ENCODE data around the gene FOXF1. TPM values are rescaled to one million over a fixed set of nuclear protein-coding genes. Genes with fewer than 3 reads are reported as not detected.

FOXF1 gene
- total and polyA plus RNA-seq, 2 of the 13 experiments (the other 11 are each of a cell fraction or from before 2014, with no cell fraction given): not detected

DNA sequence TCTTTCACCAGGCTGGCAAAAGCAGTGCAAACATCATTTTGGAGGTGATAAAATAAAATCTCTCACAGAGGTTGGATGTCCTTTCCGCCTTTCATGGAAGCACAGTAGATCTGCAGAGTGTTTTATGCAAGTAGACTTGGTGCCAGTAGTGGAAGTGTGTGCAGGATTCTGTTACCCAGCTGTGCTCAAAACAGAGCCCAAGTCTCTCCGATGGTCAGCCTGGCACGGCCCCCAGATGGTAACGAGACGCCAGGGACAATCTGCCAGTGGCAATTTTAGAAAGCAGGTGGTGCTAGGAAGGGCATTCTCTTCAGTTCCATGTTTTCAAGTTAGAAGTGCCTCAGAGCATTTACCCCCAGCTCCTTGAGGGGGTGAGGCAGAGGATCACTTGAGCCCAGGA, 46.2 kb downstream of the FOXF1 start:
- POLR2A ChIA-PET: no interaction called here
- ATAC-seq (no peak), DNase-seq (ENCODE audit: low spot score) (no peak), FAIRE-seq (no peak)
- Histone ChIP-seq H3K4me3 (replicated peaks in 1 of 3; ENCODE audit: insufficient read depth in 1 of 3, low read depth in 2 of 3, low read length in 3 of 3) (no peak overlapping the region), H3K27me3 (ENCODE audit: control insufficient read depth in 1 of 2, insufficient read depth in 2 of 2, low read length in 2 of 2) (peaks cover 0 to 11% of the 10 kb centered on the region in 2 experiments; a peak in 2 of 5 replicates), H3K36me3 (replicated peaks in 1 of 2; ENCODE audit: control insufficient read depth in 1 of 2, insufficient read depth in 2 of 2, low read length in 2 of 2) (peaks cover 0 to 7% of the 10 kb centered on the region in 2 experiments; a peak in 1 of 5 replicates), H4K20me1 (ENCODE audit: insufficient read depth, low read length) (no peaks in the 10 kb centered on the region), H3K4me1 (ENCODE audit: insufficient read depth, low read length) (peaks cover 15% of the 10 kb centered on the region), H3K79me2 (ENCODE audit: insufficient read depth, low read length) (peaks cover 9% of the 10 kb centered on the region), H3K27ac (ENCODE audit: extremely low read length, insufficient read depth, low read length) (no peak overlapping the region), H3K9me3 (ENCODE audit: low read length) (no peaks in the 10 kb centered on the region), H2AFZ (ENCODE audit: low read length) (no peak overlapping the region), H3K4me2 (ENCODE audit: low read depth, low read length) (no peak overlapping the region), H3K9ac (ENCODE audit: insufficient read depth, low read depth, low read length) (no peak overlapping the region)
- 58% methylated on average over 5 of the region's 5 CpGs for WGBS (ENCODE audit: low lambda C conversion rate)
- TF ChIP-seq, protein P1, sequence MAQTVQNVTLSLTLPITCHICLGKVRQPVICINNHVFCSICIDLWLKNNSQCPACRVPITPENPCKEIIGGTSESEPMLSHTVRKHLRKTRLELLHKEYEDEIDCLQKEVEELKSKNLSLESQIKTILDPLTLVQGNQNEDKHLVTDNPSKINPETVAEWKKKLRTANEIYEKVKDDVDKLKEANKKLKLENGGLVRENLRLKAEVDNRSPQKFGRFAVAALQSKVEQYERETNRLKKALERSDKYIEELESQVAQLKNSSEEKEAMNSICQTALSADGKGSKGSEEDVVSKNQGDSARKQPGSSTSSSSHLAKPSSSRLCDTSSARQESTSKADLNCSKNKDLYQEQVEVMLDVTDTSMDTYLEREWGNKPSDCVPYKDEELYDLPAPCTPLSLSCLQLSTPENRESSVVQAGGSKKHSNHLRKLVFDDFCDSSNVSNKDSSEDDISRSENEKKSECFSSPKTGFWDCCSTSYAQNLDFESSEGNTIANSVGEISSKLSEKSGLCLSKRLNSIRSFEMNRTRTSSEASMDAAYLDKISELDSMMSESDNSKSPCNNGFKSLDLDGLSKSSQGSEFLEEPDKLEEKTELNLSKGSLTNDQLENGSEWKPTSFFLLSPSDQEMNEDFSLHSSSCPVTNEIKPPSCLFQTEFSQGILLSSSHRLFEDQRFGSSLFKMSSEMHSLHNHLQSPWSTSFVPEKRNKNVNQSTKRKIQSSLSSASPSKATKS (CRISPR knock-in tag; IDR thresholded peaks at IDR 0.05): no peak
- TF ChIP-seq NKX3-1 (CRISPR knock-in tag; IDR thresholded peaks at IDR 0.05): no peak
- TF ChIP-seq NFRKB (IDR thresholded peaks at IDR 0.05): no peak
- no peak for TF ChIP-seq ZFP36L2 (CRISPR knock-in tag; IDR thresholded peaks at IDR 0.05)
- TF ChIP-seq ZNF460 (CRISPR knock-in tag; IDR thresholded peaks at IDR 0.05; ENCODE audit: borderline replicate concordance): no peak
- TF ChIP-seq PLRG1 (conservative IDR thresholded peaks at IDR 0.05): no peak
- no peak for TF ChIP-seq MEIS2 (CRISPR knock-in tag; IDR thresholded peaks at IDR 0.05)
- TF ChIP-seq, protein P2, sequence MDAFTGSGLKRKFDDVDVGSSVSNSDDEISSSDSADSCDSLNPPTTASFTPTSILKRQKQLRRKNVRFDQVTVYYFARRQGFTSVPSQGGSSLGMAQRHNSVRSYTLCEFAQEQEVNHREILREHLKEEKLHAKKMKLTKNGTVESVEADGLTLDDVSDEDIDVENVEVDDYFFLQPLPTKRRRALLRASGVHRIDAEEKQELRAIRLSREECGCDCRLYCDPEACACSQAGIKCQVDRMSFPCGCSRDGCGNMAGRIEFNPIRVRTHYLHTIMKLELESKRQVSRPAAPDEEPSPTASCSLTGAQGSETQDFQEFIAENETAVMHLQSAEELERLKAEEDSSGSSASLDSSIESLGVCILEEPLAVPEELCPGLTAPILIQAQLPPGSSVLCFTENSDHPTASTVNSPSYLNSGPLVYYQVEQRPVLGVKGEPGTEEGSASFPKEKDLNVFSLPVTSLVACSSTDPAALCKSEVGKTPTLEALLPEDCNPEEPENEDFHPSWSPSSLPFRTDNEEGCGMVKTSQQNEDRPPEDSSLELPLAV (CRISPR knock-in tag; conservative IDR thresholded peaks at IDR 0.05; ENCODE audit: low read depth): no peak
- no peak for TF ChIP-seq ZBTB7A (CRISPR knock-in tag; IDR thresholded peaks at IDR 0.05)
- TF ChIP-seq MTERF4 (CRISPR knock-in tag; IDR thresholded peaks at IDR 0.05): no peak
- no peak for TF ChIP-seq FOXO1 (CRISPR knock-in tag; IDR thresholded peaks at IDR 0.05)
- TF ChIP-seq, protein P3, sequence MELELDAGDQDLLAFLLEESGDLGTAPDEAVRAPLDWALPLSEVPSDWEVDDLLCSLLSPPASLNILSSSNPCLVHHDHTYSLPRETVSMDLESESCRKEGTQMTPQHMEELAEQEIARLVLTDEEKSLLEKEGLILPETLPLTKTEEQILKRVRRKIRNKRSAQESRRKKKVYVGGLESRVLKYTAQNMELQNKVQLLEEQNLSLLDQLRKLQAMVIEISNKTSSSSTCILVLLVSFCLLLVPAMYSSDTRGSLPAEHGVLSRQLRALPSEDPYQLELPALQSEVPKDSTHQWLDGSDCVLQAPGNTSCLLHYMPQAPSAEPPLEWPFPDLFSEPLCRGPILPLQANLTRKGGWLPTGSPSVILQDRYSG (CRISPR knock-in tag; IDR thresholded peaks at IDR 0.05): no peak
- no peak for TF ChIP-seq SNAI1 (CRISPR knock-in tag; IDR thresholded peaks at IDR 0.05; ENCODE audit: borderline replicate concordance)
- no peak for TF ChIP-seq GATAD1 (CRISPR knock-in tag; IDR thresholded peaks at IDR 0.05)
- no peak for TF ChIP-seq TCF7 (IDR thresholded peaks at IDR 0.05; ENCODE audit: low read depth)
- no peak for TF ChIP-seq ZNF546 (CRISPR knock-in tag; conservative IDR thresholded peaks at IDR 0.05)
- intact Hi-C loops (cut with micrococcal nuclease; ENCODE audit: unreplicated experiment) (no loop called here), in situ Hi-C loops (cut with HindIII; ENCODE audit: extremely low pct_ligation_motif_present, low pct_unique_long_range_greater_than_20kb) (no loop called here)
- no TSS peak for BruUV-seq (replicated peaks)
- CTCF ChIA-PET (ENCODE audit: low intra/inter-chr PET ratio, low total read pairs): no interaction called here

Data from HepG2 (cell line).